Epithelial cell of proximal tubule (primary cell): ENCODE measurements around the gene ERICH3. TPM values are rescaled to one million over a fixed set of nuclear protein-coding genes. Genes with fewer than 3 reads are reported as not detected.
"Not testable (repeated sequence)": the region's sequence is repeated elsewhere in the genome, so short reads cannot be mapped to it uniquely, and the experiment has no call there.

Experiments
- DNase-seq: peaks from one replicate; pipeline ENCODE4 v3.0.0-alpha.2; 2011; ENCODE audit warnings: low read depth
- H3K4me3 ChIP-seq: 2 replicates; pipeline ENCODE4 v1.5.1; 2011; ENCODE audit warnings: low read depth, mild to moderate bottlenecking, low read length
- total RNA-seq: library from RNA; depleted of rRNA; stranded (reverse); fragments of >200 nt; gene quantifications from 2 replicates; pipeline ENCODE4 v1.2.3, GENCODE V29; 2015
- TF ChIP-seq, protein P1 (sequence below): conservative IDR thresholded peaks from 2 replicates; pipeline ENCODE4 v1.5.1; 2012; ENCODE audit warnings: low read depth, mild to moderate bottlenecking, low read length

The ERICH3 gene
- total RNA-seq, 1 donor from 2014 or later = not detected

DNA sequence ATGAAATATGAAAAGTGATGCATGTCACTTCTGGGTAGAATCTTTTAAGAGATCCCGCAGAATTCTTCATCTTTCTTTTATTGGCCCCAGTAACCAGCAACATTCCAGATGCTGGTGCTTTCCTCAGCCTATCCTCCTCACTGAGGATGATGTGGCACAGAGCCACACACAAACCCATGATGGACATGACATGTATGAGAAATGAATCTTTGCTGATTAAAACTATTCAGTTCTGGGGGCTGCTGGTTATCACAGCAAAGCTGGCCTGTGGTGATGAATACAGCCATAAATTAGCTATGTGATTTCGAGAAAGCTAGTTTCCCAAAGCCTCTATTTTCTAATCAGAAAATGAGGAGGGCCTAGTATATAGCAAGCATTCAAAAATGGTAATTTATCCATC lies 8.3 kb upstream of the ERICH3 start:
- TF ChIP-seq, protein P1, sequence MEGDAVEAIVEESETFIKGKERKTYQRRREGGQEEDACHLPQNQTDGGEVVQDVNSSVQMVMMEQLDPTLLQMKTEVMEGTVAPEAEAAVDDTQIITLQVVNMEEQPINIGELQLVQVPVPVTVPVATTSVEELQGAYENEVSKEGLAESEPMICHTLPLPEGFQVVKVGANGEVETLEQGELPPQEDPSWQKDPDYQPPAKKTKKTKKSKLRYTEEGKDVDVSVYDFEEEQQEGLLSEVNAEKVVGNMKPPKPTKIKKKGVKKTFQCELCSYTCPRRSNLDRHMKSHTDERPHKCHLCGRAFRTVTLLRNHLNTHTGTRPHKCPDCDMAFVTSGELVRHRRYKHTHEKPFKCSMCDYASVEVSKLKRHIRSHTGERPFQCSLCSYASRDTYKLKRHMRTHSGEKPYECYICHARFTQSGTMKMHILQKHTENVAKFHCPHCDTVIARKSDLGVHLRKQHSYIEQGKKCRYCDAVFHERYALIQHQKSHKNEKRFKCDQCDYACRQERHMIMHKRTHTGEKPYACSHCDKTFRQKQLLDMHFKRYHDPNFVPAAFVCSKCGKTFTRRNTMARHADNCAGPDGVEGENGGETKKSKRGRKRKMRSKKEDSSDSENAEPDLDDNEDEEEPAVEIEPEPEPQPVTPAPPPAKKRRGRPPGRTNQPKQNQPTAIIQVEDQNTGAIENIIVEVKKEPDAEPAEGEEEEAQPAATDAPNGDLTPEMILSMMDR = no peak
- no peak overlapping the region for H3K4me3 ChIP-seq
- DNase-seq = no peak

DNA sequence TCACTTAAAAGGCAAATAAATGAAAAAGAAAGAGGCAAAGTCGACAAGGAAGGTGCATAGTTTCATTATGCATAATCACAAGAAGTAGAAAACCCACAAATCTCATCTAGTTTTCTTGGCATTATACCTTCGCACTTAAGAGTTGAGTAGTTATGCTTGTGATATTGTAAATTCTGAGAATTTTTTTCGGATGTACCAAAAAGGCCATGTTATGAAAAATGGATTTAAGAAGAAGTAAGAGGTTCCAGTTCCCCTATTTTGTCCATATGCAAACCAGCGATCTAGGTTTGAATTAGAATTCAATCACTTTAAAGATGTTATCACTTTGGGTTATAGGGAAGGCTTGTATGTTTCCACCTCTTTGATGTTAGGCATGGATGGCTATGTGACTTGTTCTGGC lies 7.9 kb upstream of the ERICH3 start:
- DNase-seq = no peak
- no peak overlapping the region for H3K4me3 ChIP-seq
- TF ChIP-seq, protein P1 = no peak

DNA sequence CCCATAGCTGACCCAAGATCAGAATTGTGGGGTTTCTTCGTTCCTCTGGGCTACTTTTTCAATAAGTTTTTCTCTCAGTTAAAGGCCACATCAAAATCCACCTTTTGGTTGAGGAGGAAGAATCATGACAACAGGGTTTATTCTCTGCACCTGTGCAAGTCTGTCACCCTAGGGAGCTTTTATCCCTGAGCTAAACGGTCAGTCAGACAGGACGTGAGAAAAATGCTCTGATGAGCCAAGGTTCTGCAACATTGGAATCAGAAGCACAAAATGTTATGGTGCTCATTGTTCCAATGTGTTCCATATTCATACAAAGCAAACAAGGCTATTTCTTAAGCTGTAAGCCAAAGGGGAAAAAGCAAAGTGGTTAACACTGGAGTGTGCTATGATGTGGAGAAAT lies 7.4 kb upstream of the ERICH3 start:
- H3K4me3 ChIP-seq = no peak overlapping the region
- DNase-seq = no peak
- TF ChIP-seq, protein P1 = no peak

DNA sequence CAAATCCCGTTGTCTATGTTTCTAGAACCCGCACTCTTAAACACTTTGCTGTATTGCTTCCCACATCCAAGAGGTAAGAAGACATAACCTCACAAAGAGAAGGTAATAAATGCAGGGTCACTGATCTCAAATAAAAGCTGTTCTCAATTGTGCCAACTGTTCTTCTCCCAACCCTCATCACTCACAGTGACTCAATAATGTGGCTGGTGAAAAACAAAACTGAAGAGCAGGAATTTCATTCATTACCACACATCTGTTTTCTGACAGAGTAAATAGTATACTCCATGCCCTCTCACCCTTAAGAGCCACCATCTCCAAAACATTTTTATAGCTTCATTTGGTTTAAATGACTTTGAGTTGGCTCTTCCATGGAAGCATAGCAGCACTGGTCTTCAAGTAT lies 6.2 kb upstream of the ERICH3 start:
- no peak for DNase-seq
- H3K4me3 ChIP-seq = no peak overlapping the region
- TF ChIP-seq, protein P1 = no peak

DNA sequence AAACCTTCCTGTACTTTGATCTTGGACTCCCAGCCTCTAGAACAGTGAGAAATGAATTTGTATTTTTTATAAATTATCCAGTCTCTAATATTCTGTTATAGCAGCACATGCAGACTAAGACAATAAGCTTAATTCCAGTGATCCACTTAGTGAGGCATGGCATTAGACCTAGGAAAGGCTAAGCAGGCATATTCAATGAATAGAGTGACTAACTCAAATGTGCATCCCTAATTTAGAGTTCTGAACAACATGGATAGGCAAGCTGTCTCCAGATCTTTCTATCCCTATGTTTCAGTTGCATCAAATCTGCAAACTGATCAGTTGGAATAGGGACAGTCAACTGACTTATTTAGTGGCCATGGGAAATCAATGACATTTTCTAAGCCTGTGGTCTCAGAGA lies 4.3 kb upstream of the ERICH3 start:
- no peak overlapping the region for H3K4me3 ChIP-seq
- no peak for DNase-seq
- TF ChIP-seq, protein P1 = no peak

DNA sequence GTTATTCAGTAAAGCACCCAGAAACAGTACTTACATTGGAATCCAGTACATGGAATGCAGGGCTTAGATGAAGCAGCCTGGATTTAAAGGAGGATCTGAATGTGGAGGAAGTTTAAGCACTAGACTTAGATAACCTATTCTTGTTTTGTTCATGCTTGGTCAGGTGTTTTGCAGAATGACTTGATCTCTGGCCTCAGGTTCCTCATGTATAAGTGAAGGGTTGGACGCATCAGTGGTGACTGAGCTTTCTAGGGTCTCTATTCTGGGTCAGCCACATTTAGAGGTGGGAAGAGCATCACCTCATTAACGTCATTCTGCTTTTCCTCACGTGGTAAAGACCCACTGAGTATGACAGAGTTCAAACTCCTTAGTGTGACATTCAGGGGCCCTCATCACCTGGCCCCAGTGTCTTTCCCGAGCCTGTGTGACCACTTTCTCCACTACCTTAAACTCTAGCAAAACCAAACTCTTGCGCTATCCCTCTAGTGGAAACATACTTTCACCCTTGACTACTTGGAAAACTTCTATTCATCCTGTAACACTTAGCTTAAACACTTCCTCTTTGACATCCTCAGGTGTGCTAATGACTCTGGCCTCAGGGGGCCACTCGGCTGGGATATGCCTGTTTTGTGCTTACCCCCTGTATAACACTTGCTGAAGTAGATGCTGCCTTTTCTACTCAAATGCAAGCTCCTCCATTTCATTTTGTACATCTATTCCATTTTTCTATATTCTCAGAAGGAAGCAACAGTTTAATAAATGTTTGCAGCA lies 871 bp upstream of the ERICH3 start:
- TF ChIP-seq, protein P1 = no peak
- DNase-seq = no peak
- no peak overlapping the region for H3K4me3 ChIP-seq

DNA sequence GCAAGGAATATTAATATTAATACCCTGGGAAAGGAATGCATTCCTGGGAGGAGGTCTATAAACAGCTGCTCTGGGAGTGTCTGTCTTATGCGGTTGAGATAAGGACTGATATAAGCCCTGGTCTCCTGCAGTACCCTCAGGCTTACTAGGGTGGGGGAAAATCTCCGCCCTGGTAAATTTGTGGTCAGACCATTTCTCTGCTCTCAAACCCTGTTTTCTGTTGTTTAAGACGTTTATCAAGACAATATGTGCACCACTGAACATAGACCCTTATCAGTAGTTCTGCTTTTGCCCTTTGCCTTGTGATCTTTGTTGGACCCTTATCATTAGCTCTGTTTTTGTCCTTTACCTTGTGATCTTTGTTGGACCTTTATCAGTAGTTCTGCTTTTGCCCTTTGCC lies 2.7 kb downstream of the ERICH3 start:
- DNase-seq, H3K4me3 ChIP-seq: not testable (repeated sequence)
